Fibroblast of lung (primary cell): ENCODE measurements around the gene C4orf50. TPM values are rescaled to one million over a fixed set of nuclear protein-coding genes. Genes with fewer than 3 reads are reported as not detected.

Experiments used
- DNase-seq, 2 donors: peaks; one replicate each; pipeline versions ENCODE4 v3.0.0 to v3.0.0-alpha.2; 2010; ENCODE audit warnings: low read depth in 2 of 2
- H2AFZ ChIP-seq: 2 replicates; pipeline ENCODE4 v1.5.1; 2012; ENCODE audit warnings: low read length, control low read depth, inconsistent platforms
- H3K27ac ChIP-seq: 2 replicates; pipeline ENCODE4 v1.5.1; 2011; ENCODE audit warnings: low read length, control low read depth; ENCODE audit not compliant: insufficient read depth
- H3K27me3 ChIP-seq: 2 replicates; pipeline ENCODE4 v1.5.1; 2011; ENCODE audit warnings: mild to moderate bottlenecking, low read length; ENCODE audit not compliant: control insufficient read depth, insufficient read depth
- H3K36me3 ChIP-seq: 2 replicates; pipeline ENCODE4 v1.5.1; 2011; ENCODE audit warnings: low read length; ENCODE audit not compliant: control insufficient read depth, insufficient read depth
- H3K4me1 ChIP-seq: 2 replicates; pipeline ENCODE4 v1.5.1; 2011; ENCODE audit warnings: low read length; ENCODE audit not compliant: control insufficient read depth, insufficient read depth; ENCODE audit errors: extremely low read depth
- H3K4me2 ChIP-seq: 2 replicates; pipeline ENCODE4 v1.5.1; 2011; ENCODE audit warnings: low read length, control low read depth; ENCODE audit not compliant: insufficient read depth; ENCODE audit errors: extremely low read depth
- H3K4me3 ChIP-seq, 4 experiments: fragments of 200-600 bp in 1 of 4; sonication (generic) in 1 of 4; replicated peaks in 1 of 4; 2 replicates each; pipeline ENCODE4 v1.5.1; 2011 to 2016; ENCODE audit warnings: low read length in 4 of 4, low read depth in 3 of 4, mild to moderate bottlenecking in 3 of 4, control low read depth in 2 of 4, inconsistent platforms in 1 of 4, mixed read lengths in 1 of 4; ENCODE audit not compliant: insufficient read depth in 1 of 4; ENCODE audit errors: control extremely low read depth in 1 of 4
- H3K79me2 ChIP-seq: 2 replicates; pipeline ENCODE4 v1.5.1; 2012; ENCODE audit warnings: mild to moderate bottlenecking, low read length, inconsistent platforms; ENCODE audit not compliant: control insufficient read depth, insufficient read depth
- H3K9ac ChIP-seq: 2 replicates; pipeline ENCODE4 v1.5.1; 2011; ENCODE audit warnings: mild to moderate bottlenecking, low read length, control low read depth; ENCODE audit not compliant: insufficient read depth
- H3K9me3 ChIP-seq: 2 replicates; pipeline ENCODE4 v1.5.1; 2012; ENCODE audit warnings: low read depth, low read length; ENCODE audit not compliant: control insufficient read depth, insufficient read depth
- H4K20me1 ChIP-seq: 2 replicates; pipeline ENCODE4 v1.5.1; 2011; ENCODE audit warnings: low read length; ENCODE audit not compliant: control insufficient read depth, insufficient read depth; ENCODE audit errors: extremely low read depth
- CTCF ChIP-seq, 2 donors: IDR thresholded peaks in 1 of 2; conservative IDR thresholded peaks in 1 of 2; 1 replicate in 1 of 2; 2 replicates in 1 of 2; pipeline ENCODE4 v1.5.1; 2011 to 2012; ENCODE audit warnings: low read length in 2 of 2, control low read depth in 1 of 2, inconsistent platforms in 1 of 2, low read depth in 1 of 2, mild to moderate bottlenecking in 1 of 2
- EZH2 ChIP-seq: IDR thresholded peaks from 2 replicates; pipeline ENCODE4 v1.5.1; 2012; ENCODE audit warnings: low read length, control low read depth, mild to moderate bottlenecking; ENCODE audit errors: missing control alignments
- polyA plus RNA-seq, 2 donors: library from polyadenylated mRNA; depleted of rRNA in 1 of 2; stranded (reverse) in 1 of 2; unstranded in 1 of 2; fragments of >200 nt; gene quantifications; 2 replicates each; pipeline ENCODE4 v1.2.1, GENCODE V29; 2011 to 2012; ENCODE audit warnings: missing spikeins in 1 of 2
- total RNA-seq: library from RNA; depleted of rRNA; stranded (reverse); fragments of >200 nt; gene quantifications from 2 replicates; pipeline ENCODE4 v1.2.1, GENCODE V29; 2014

Gene C4orf50
- total and polyA plus RNA-seq, 2 donors (not counting 1 experiment from before 2014, with no cell fraction given) = not detected

DNA sequence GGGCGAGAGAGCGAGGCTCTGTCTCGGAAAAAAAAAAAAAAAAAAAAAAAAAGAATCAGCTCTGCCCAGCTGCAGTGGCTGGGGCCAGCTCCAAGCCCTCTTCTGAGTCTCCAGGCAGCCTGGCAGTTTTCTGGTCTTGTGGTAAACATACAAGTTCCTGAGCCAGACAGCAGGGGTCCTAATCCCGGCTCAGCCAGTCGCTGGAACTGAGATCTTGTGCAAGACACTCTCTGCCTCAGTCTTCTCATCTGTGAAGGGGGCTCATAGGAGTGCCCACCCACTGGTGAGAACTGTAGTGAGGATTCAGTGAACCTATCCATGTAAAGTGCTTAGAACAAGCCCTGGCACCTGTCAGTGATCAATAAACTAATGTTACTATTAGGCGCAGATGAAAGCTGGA, 41.8 kb downstream of the C4orf50 start:
- no peaks in the 10 kb centered on the region for H3K9me3 ChIP-seq
- no peaks in the 10 kb centered on the region for H3K36me3 ChIP-seq
- DNase-seq = no peak
- no peaks in the 10 kb centered on the region for H3K79me2 ChIP-seq
- no peak overlapping the region for H3K4me3 ChIP-seq
- no peaks in the 10 kb centered on the region for H4K20me1 ChIP-seq
- TF ChIP-seq EZH2 (no peak), CTCF (conservative IDR thresholded peaks at IDR 0.05 in 1 of 2, IDR thresholded peaks at IDR 0.05 in 1 of 2; ENCODE audit: low read depth in 1 of 2, low read length in 2 of 2) (no peak)
- no peaks in the 10 kb centered on the region for H3K4me1 ChIP-seq
- no peak overlapping the region for H3K27ac ChIP-seq
- H2AFZ ChIP-seq = no peak overlapping the region
- no peak overlapping the region for H3K4me2 ChIP-seq
- H3K27me3 ChIP-seq = no peaks in the 10 kb centered on the region
- no peak overlapping the region for H3K9ac ChIP-seq

DNA sequence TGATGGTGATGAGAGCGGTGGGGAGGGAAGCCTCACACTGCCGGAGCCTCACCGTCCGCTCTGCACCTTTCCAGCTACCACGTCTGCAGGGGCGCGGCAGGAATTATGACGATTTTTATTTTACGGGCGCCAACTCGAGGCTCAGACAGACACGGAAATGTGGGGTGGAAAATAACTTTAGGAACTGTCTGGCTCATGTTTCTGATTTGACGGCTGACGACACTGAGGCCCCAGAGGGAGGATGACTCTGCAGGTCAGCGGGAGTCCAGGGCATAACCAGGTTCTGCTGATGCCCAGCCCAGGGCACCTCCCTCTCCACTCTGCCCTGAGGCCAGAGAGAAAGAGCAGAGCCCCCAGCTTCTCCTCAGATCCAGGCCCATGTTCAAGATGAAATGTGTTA, 43.9 kb downstream of the C4orf50 start:
- no peaks in the 10 kb centered on the region for H3K36me3 ChIP-seq
- no peaks in the 10 kb centered on the region for H3K4me1 ChIP-seq
- H3K27ac ChIP-seq = no peak overlapping the region
- no peak for DNase-seq
- no peak overlapping the region for H3K4me2 ChIP-seq
- no peaks in the 10 kb centered on the region for H3K9me3 ChIP-seq
- H3K9ac ChIP-seq = no peak overlapping the region
- no peaks in the 10 kb centered on the region for H3K79me2 ChIP-seq
- no peak for TF ChIP-seq EZH2
- TF ChIP-seq CTCF (conservative IDR thresholded peaks at IDR 0.05 in 1 of 2, IDR thresholded peaks at IDR 0.05 in 1 of 2; ENCODE audit: low read depth in 1 of 2, low read length in 2 of 2) = no peak
- H3K4me3 ChIP-seq = no peak overlapping the region
- no peaks in the 10 kb centered on the region for H4K20me1 ChIP-seq
- H3K27me3 ChIP-seq = no peaks in the 10 kb centered on the region
- H2AFZ ChIP-seq = no peak overlapping the region

- Histone ChIP-seq H3K4me2 (no peak overlapping the region), H3K4me3 (no peak overlapping the region), H3K36me3 (no peaks in the 10 kb centered on the region), H3K27ac (no peak overlapping the region), H3K9ac (no peak overlapping the region), H3K27me3 (no peaks in the 10 kb centered on the region), H3K4me1 (no peaks in the 10 kb centered on the region), H3K79me2 (no peaks in the 10 kb centered on the region), H3K9me3 (no peaks in the 10 kb centered on the region), H2AFZ (no peak overlapping the region), H4K20me1 (no peaks in the 10 kb centered on the region)
- no peak for DNase-seq
- TF ChIP-seq EZH2 (no peak), CTCF (conservative IDR thresholded peaks at IDR 0.05 in 1 of 2, IDR thresholded peaks at IDR 0.05 in 1 of 2; ENCODE audit: low read depth in 1 of 2, low read length in 2 of 2) (no peak)
Observed at GRCh38 chr4:5973486-5974220, 44.6 kb downstream of the C4orf50 start.
